SHP77 (cell line): ENCODE measurements around the gene MLEC.

Experiments
- DNase-seq, 2 experiments: peaks; one replicate each; lab custom pipeline; 2025; lab: John Stamatoyannopoulos, UW

MLEC gene

GRCh38 chr12:120693848-120694247 is 6.9 kb downstream of the MLEC start:
- no peak for DNase-seq

- no peak for DNase-seq
Measured at GRCh38 chr12:120696626-120697025, 9.7 kb downstream of the MLEC start.

GRCh38 chr12:120697344-120697743 is 10.4 kb downstream of the MLEC start:
- DNase-seq = no peak

- DNase-seq = no peak
Measured at GRCh38 chr12:120698665-120699064, 11.7 kb downstream of the MLEC start.

GRCh38 chr12:120699553-120699952 is 12.6 kb downstream of the MLEC start:
- no peak for DNase-seq

GRCh38 chr12:120700886-120701285 is 13.9 kb downstream of the MLEC start:
- DNase-seq = no peak

GRCh38 chr12:120702637-120703036 is 15.7 kb downstream of the MLEC start:
- DNase-seq = no peak

- no peak for DNase-seq
Measured at GRCh38 chr12:120703311-120703942, 16.5 kb downstream of the MLEC start.

GRCh38 chr12:120705618-120706017 is 18.7 kb downstream of the MLEC start:
- no peak for DNase-seq

GRCh38 chr12:120706029-120706428 is 19.1 kb downstream of the MLEC start:
- no peak for DNase-seq

- DNase-seq = no peak
Measured at GRCh38 chr12:120708651-120709050, 21.7 kb downstream of the MLEC start.

GRCh38 chr12:120710031-120710804 is 23.3 kb downstream of the MLEC start, which contains the start of gene UNC119B:
Gene UNC119B (plus strand): TSS chr12:120710458. CDS start chr12:120710475, 17 bp downstream.
- peak; percentile 38 to 71 for DNase-seq

GRCh38 chr12:120710805-120711296 is 23.9 kb downstream of the MLEC start:
- DNase-seq = peak in 1 of 2 experiments; percentile 12

- DNase-seq = no peak
Measured at GRCh38 chr12:120711411-120711810, 24.5 kb downstream of the MLEC start.

GRCh38 chr12:120712610-120713009 is 25.7 kb downstream of the MLEC start:
- DNase-seq = no peak

- DNase-seq = peak; percentile 78 to 85
Measured at GRCh38 chr12:120713861-120714482, 27.0 kb downstream of the MLEC start.

GRCh38 chr12:120718055-120718454 is 31.1 kb downstream of the MLEC start:
- no peak for DNase-seq

- DNase-seq = no peak
Measured at GRCh38 chr12:120719072-120719471, 32.1 kb downstream of the MLEC start.

GRCh38 chr12:120719496-120720233 is 32.7 kb downstream of the MLEC start:
- DNase-seq = no peak

- DNase-seq = no peak
Measured at GRCh38 chr12:120720234-120720986, 33.5 kb downstream of the MLEC start.
